Central memory CD8-positive, alpha-beta T cell (primary cell): ENCODE measurements around the gene KLK14.

Experiments used
- ATAC-seq: fragments of 150-1000 bp; cut with Tn5 transposase; replicated peaks from 2 replicates; pipeline ENCODE4 v1.10.0; 2022; ENCODE audit warnings: mild to moderate bottlenecking, moderate FRiP score, moderate number of reproducible peaks; ENCODE audit not compliant: poor library complexity, severe bottlenecking; ENCODE audit errors: extremely low read depth
- DNase-seq, 2 donors: peaks; one replicate each; pipeline ENCODE4 v3.0.0; 2021; ENCODE audit warnings: low spot score in 2 of 2
- H3K27ac Mint-ChIP-seq: one replicate; pipeline ENCODE4 v1.8.0; 2022; ENCODE audit warnings: low read depth, mild to moderate bottlenecking, moderate library complexity, mixed read lengths
- H3K27me3 Mint-ChIP-seq: one replicate; pipeline ENCODE4 v1.8.0; 2022; ENCODE audit warnings: mixed read lengths
- H3K36me3 Mint-ChIP-seq: one replicate; pipeline ENCODE4 v1.8.0; 2022; ENCODE audit warnings: mild to moderate bottlenecking, moderate library complexity, mixed read lengths; ENCODE audit not compliant: insufficient read depth
- H3K4me1 Mint-ChIP-seq: one replicate; pipeline ENCODE4 v1.8.0; 2022; ENCODE audit warnings: mixed read lengths
- H3K4me3 Mint-ChIP-seq: one replicate; pipeline ENCODE4 v1.8.0; 2022; ENCODE audit warnings: mild to moderate bottlenecking, moderate library complexity, mixed read lengths
- H3K9me3 Mint-ChIP-seq: one replicate; pipeline ENCODE4 v1.8.0; 2022; ENCODE audit warnings: mixed read lengths

The KLK14 gene

DNA sequence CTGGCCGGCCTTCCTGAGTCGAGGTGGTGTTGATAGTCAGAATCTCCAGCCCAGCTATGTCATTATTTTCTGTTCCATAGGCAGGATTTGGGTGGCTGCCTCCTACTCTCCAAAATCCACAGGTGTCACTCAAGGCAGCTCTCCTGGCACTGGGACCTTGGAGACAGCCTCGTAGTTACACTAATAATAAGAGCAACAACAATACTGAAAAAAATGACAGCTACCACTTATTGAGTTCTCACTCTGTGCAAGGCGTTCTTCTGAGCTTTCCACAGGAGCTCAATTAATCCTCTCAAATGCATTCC, 35.7 kb downstream of the KLK14 start:
- DNase-seq (no peak), ATAC-seq (no peak)
- H3K36me3 Mint-ChIP-seq: peaks cover 2% of the 10 kb centered on the region
- no peak overlapping the region for H3K27ac Mint-ChIP-seq
- peaks cover 39% of the 10 kb centered on the region for H3K27me3 Mint-ChIP-seq
- no peaks in the 10 kb centered on the region for H3K4me1 Mint-ChIP-seq
- no peak overlapping the region for H3K4me3 Mint-ChIP-seq
- no peaks in the 10 kb centered on the region for H3K9me3 Mint-ChIP-seq

DNA sequence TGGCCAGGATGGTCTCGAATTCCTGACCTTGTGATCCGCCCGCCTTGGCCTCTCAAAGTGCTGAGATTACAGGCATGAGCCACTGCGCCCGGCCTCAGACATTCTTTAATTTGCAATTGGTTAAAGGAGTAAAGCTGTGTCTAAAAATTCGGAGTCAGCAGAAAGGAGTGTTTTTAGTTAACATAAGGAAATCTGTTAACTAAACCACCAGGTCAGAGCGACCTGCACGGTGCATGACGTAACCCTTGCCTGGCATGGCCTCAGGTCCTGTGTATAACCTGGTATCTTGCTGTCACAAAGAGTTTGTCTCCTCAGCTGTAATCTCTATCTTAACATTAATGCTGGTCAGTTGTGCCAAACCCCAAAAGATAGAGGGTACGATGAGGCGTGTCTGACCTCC, 38.4 kb downstream of the KLK14 start:
- no peaks in the 10 kb centered on the region for H3K36me3 Mint-ChIP-seq
- no peak for ATAC-seq
- no peak overlapping the region for H3K27ac Mint-ChIP-seq
- H3K9me3 Mint-ChIP-seq: no peaks in the 10 kb centered on the region
- H3K4me3 Mint-ChIP-seq: no peak overlapping the region
- DNase-seq: no peak
- peaks cover 36% of the 10 kb centered on the region for H3K27me3 Mint-ChIP-seq
- no peaks in the 10 kb centered on the region for H3K4me1 Mint-ChIP-seq

DNA sequence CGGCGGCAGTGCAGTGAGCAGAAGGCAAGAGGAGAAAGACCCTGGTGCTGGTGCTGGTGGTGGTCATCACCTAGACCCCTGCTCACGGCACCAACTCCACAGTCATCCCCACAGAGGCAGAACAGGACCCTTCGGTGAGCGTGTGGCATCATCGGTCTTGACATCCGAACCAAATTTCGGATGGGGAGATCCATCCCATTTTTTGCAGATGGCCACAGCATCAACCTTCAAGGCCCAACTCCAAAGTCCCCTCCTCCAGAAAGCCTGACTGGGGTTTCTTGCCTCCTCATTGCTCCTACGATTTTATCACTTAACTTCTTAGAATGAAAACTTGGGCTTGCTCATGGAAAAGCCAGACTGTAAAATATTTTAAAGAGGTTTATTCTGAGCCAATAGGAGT, 39.2 kb downstream of the KLK14 start:
- Mint-ChIP-seq H3K36me3 (no peaks in the 10 kb centered on the region), H3K4me3 (no peak overlapping the region), H3K27ac (no peak overlapping the region), H3K27me3 (peaks cover 28% of the 10 kb centered on the region), H3K9me3 (no peaks in the 10 kb centered on the region), H3K4me1 (no peaks in the 10 kb centered on the region)
- ATAC-seq: no peak
- DNase-seq: no peak

DNA sequence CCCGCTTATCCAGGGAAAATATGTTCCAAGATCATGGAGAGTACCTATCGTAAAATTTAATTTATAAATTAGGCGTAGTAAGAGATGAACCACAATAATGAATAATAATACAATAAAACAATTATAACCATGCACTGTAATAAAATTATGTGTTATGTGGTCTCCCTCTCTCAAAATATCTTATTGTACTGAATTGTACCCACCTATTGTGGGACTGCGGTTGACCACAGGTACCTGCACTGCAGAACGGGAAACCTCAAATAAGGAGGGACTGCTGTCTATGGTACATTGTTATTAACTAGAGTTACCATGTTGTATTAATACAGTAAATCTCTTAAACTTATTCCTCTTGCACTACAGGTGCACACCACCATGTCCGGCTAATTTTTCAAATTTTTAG, 42.5 kb downstream of the KLK14 start:
- no peaks in the 10 kb centered on the region for H3K4me1 Mint-ChIP-seq
- ATAC-seq (no peak), DNase-seq (no peak)
- H3K27ac Mint-ChIP-seq: no peak overlapping the region
- H3K4me3 Mint-ChIP-seq: no peak overlapping the region
- H3K9me3 Mint-ChIP-seq: no peaks in the 10 kb centered on the region
- H3K36me3 Mint-ChIP-seq: no peaks in the 10 kb centered on the region
- H3K27me3 Mint-ChIP-seq: peaks cover 7% of the 10 kb centered on the region

DNA sequence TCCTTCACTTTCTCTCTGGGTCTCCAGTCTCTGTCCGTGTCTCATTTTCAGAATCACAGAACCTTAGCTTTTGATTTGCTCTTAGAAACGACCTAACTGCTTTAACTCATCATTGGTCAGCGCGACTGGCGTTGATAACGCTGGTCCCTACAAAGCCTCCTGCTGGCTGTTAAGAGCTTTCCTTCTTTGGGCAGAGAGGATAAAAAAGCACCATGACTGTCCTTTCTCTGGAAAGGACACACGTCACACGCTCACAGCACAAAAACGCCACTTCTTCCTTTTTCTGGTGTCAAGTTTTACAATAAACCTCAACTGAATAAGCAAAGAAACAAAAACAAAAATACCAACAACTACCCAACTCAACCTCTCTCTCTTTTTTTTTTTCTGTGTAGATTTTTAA, 46.2 kb downstream of the KLK14 start:
- DNase-seq: no peak
- H3K36me3 Mint-ChIP-seq: no peaks in the 10 kb centered on the region
- H3K4me1 Mint-ChIP-seq: no peaks in the 10 kb centered on the region
- ATAC-seq: no peak
- H3K4me3 Mint-ChIP-seq: no peak overlapping the region
- no peak overlapping the region for H3K27ac Mint-ChIP-seq
- peaks cover 30% of the 10 kb centered on the region for H3K27me3 Mint-ChIP-seq
- H3K9me3 Mint-ChIP-seq: no peaks in the 10 kb centered on the region

DNA sequence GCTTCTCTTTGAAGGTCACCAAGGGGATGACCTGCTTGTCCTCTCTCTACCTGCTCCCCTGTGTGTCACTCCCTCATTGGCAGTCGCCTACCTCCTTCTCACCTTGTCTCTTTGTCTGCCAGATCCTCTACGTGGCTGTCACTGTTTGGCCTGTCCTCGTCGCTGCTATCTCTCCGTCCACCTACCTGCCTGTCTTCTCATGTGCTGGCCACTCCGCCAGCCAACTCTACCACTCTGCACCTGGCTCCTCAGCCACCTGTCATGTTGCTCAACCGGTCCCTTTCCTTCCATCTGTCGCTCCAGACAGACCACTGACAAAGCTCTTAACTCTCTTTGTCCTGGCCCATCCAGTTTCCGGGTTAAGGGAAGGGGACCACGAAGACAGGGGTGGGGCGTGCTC, 48.0 kb downstream of the KLK14 start, which contains the start of gene KLK12:
KLK12 (minus strand) TSS at position 299 of the 400 bp plus-strand sequence. CDS start 381 bp downstream, outside the sequence.
- DNase-seq: no peak
- Mint-ChIP-seq H3K36me3 (no peaks in the 10 kb centered on the region), H3K27ac (no peak within 1 kb of the TSS), H3K9me3 (no peaks in the 10 kb centered on the region), H3K4me3 (no peak within 1 kb of the TSS), H3K27me3 (peaks cover 43% of the 10 kb centered on the region), H3K4me1 (no peaks in the 10 kb centered on the region)
- ATAC-seq: no peak

DNA sequence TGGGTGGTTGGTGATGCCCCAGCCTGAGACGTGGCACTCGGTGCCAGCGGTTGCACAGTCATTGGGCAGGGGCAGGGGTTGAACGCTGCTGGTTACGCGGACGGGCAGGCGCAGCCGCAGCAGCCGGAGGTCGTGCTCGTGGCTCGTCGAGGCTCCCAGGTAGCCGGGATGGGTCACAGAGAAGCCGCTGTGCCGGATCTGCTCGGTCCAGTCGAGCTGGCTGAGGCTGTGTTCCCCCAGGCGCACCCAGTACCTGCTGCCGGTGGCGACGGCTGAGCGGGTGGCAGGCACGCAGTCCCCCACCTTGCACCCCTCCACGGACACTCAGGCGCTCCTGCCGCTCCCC, 50.8 kb downstream of the KLK14 start:
- Mint-ChIP-seq H3K36me3 (no peaks in the 10 kb centered on the region), H3K27ac (no peak overlapping the region), H3K9me3 (no peaks in the 10 kb centered on the region), H3K4me1 (no peaks in the 10 kb centered on the region), H3K4me3 (no peak overlapping the region), H3K27me3 (peaks cover 60% of the 10 kb centered on the region)
- ATAC-seq: no peak
- no peak for DNase-seq

DNA sequence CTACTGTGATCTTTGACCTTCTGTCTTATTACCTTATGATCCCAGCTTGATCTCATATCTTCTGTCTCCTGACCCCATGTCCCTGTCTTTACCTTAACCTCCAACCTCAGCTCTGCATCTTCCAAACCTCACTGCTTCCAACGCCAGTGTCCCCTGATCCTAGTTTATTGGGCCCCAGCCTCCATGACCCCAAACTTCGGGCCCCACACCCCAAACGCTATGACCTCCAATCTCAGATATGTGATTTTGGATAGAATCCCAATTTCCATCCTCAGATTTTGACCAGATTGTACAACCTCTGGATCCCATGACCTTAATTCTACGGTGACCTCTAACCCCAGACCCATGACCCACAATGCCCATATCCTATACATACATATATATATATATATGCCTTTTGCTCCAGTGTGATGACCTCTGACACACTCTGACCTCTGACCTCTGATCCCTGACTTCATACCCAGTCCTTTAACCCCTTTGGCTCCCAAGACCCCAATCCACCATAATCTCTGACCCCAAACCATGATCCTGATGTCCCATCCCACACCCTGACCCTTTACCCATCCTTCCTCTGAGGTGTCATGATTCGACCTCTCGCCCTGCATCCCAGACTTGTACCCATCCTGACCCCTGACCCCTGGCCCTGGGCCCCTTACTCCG, 51.3 kb downstream of the KLK14 start:
- DNase-seq: no peak
- Mint-ChIP-seq H3K27ac (no peak overlapping the region), H3K4me3 (no peak overlapping the region), H3K9me3 (no peaks in the 10 kb centered on the region), H3K27me3 (peaks cover 66% of the 10 kb centered on the region), H3K4me1 (no peaks in the 10 kb centered on the region), H3K36me3 (no peaks in the 10 kb centered on the region)
- ATAC-seq: no peak

DNA sequence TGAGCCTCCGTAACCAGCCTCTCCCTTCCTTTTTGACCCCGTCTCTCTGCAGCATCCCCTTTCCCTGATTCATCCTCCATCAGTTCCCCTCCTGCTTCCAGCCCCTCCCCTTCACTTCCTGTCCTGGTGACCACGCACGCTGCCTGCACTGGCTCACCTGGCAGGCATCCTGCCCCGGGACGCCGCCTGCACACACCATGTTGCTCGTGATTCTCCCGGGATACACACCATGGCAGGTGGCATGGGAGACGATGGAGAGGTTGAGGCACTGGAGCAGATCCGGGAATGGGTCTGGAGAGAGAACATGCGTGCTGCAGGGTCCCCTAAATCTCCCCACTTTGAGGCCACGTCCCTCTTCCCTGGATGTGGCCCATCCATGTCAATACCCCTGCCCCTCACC, 52.1 kb downstream of the KLK14 start:
- Mint-ChIP-seq H3K36me3 (no peaks in the 10 kb centered on the region), H3K4me1 (no peaks in the 10 kb centered on the region), H3K9me3 (no peaks in the 10 kb centered on the region), H3K27ac (no peak overlapping the region), H3K27me3 (peaks cover 70% of the 10 kb centered on the region), H3K4me3 (no peak overlapping the region)
- DNase-seq (no peak), ATAC-seq (no peak)

DNA sequence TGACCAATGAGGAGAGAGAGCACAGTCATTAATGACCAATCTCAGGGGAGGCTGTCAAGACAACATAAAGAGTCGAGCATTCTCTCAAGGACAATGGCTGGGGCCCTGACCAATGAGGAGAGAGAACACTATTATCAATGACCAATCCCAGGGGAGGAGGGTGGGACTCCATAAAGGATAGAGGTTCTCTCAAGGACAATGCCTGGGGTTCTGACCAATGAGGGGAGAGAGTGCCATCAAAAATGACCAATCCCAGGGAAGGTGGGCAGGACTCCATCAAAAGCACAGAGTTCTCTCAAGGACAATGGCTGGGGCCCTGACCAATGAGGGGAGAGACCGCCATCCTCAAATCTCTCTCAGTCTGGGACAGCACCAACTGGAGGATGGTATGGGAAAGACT, 53.0 kb downstream of the KLK14 start:
- H3K36me3 Mint-ChIP-seq: no peaks in the 10 kb centered on the region
- H3K4me3 Mint-ChIP-seq: no peak overlapping the region
- H3K27me3 Mint-ChIP-seq: peaks cover 70% of the 10 kb centered on the region
- no peak for DNase-seq
- H3K27ac Mint-ChIP-seq: no peak overlapping the region
- no peaks in the 10 kb centered on the region for H3K4me1 Mint-ChIP-seq
- no peak for ATAC-seq
- H3K9me3 Mint-ChIP-seq: no peaks in the 10 kb centered on the region
